Measurements from ENCODE around the gene SHC2.
"Not testable (repeated sequence)": the region's sequence is repeated elsewhere in the genome, so short reads cannot be mapped to it uniquely, and the experiment has no call there.

Gene SHC2

DNA sequence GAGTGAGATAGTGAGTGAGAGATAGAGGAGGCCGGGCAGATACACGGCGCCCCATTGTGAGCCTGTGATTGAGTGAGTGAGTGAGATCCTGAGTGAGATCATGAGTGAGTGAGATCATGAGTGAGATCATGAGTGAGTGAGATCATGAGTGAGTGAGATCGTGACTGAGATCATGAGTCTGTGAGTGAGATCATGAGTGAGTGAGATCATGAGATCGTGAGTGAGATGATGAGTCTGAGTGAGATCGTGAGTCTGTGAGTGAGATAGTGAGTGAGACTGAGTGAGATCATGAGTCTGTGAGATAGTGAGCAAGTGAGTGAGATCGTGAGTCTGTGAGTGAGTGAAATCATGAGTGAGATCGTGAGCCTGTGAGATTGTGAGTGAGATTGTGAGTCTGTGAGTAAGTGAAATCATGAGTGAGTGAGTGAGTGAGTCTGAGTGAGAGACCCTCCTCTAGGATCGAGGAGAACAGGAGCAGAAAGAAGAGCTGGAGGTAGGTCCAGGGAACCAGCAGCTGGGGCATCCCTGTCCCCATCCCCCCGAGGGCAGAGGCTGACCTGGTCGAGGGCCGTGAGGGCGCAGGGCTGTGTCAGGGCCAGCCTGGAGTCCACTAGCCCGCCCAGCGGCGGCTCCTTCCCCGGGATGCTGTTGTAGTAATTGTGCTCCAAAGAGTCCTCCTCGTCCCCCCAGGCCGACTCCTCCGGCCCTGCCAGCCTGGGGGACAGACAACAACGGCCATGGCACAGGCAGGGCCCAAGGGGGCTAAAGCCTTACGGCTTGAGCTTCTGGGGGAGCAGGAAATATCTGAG, 26.5 kb downstream of the SHC2 start:
- no peak for DNase-seq (ENCODE audit: low read depth in 1 of 2, low spot score in 1 of 2)
- TF ChIP-seq JUND (IDR thresholded peaks at IDR 0.05; ENCODE audit: low read depth), result no peak
- in situ Hi-C loops (cut with HindIII; ENCODE audit: low pct_unique_long_range_greater_than_20kb, low sequenced_read_pairs), result no loop called here

DNA sequence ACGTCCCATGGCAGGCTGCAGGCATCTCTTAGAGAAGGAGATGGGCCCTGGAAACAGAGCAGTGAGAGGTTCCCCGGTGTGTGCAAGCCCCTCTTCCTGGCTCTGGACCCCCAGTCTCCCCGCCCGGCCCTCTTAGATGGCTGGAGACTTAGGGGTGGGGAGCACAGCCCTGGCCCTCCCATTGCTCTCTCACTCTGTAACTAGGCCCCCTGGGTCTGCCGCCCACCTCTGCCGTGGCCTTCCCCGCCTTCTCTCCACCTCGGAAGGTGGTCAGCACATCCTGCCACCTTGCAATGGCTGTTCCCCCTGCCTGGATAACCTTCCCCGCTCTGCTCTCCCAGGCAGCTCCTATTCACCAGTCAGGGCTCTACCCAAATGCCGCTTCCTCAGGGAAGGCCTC, 30.1 kb downstream of the SHC2 start:
- in situ Hi-C loops (cut with HindIII; ENCODE audit: low pct_unique_long_range_greater_than_20kb, low sequenced_read_pairs), result no loop called here
- no peak for TF ChIP-seq JUND (IDR thresholded peaks at IDR 0.05; ENCODE audit: low read depth)

GRCh38 chr19:428149-428548, 32.7 kb downstream of the SHC2 start:
- no peak for TF ChIP-seq JUND (IDR thresholded peaks at IDR 0.05; ENCODE audit: low read depth)
- in situ Hi-C loops (cut with HindIII; ENCODE audit: low pct_unique_long_range_greater_than_20kb, low sequenced_read_pairs), result no loop called here
- DNase-seq (ENCODE audit: low read depth in 1 of 2, low spot score in 1 of 2), result no peak

More for the DNA sequence above, 30.1 kb downstream of the SHC2 start:
- no peak for DNase-seq (ENCODE audit: low read depth in 1 of 2, low spot score in 1 of 2)

DNA sequence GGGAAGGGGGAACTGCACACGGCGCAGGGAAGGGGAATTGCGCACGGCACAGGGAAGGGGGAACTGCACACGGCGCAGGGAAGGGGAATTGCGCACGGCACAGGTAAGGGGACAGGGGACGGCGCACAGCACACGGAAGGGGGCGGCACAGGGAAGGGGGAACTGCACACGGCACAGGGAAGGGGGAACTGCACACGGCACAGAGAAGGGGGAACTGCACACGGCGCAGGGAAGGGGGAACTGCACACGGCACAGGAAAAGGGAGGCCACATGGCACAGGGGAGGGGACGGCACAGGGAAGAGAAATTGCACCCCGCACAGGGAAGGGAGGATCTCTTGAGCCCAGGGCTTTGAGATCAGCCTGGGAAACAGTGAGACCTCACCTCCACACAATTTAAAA, 33.2 kb downstream of the SHC2 start:
- DNase-seq (ENCODE audit: low read depth in 1 of 2, low spot score in 1 of 2); in situ Hi-C loops (cut with HindIII; ENCODE audit: low pct_unique_long_range_greater_than_20kb, low sequenced_read_pairs): not testable (repeated sequence)

DNA sequence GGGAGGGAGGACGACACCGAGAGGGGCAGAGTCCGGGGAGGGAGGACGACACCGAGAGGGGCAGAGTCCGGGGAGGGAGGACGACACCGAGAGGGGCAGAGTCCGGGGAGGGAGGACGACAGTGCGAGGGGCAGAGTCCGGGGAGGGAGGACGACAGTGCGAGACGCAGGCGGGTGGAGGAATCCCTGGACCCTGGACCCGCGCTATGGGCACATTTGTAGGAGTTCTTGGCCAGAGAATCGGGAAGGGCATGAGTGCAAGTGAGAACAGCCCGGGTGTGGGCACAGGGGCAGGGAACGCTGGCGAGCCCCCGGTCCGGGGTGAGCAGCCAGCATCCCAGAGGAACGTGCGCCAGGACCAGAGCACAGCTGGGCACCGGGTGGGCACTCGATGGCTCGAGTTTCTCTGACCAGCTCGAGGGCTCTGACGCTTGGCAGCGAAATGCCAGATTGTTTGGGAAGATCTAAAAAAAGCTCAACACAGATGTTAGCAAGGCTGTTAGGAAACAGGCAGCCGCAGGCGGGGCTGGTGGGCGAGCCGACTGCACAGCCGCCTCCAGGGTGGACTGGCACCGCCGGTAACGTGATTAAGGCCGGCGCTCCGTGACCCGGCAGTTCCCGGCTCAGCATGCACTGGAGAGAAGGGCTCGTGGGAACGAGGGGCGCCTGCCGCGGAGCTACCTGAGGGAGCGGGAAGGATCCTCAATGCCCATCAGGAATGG, 33.9 kb downstream of the SHC2 start:
- no peak for TF ChIP-seq JUND (IDR thresholded peaks at IDR 0.05; ENCODE audit: low read depth)
- DNase-seq (ENCODE audit: low read depth in 1 of 2, low spot score in 1 of 2), result no peak
- in situ Hi-C loops (cut with HindIII; ENCODE audit: low pct_unique_long_range_greater_than_20kb, low sequenced_read_pairs), result no loop called here

DNA sequence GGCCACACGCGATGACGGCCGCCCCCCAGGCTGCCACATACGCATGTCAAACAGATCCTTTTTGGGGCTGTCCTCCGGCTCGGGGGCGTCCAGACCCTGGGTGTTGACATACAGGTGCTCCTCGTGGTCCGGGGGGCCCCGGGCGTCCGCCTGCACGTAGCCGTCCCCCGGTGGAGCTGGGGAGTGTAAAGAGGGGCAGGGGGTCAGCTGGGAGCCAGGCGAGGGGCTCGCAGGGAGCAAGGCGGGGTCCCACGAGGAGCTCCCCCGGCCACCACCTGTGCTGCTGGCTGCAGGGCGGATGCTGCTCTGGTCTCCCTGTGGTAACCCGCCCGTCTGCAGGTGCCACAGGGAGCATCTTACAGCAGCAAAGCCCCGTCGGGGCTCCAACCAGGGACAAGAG, 35.8 kb downstream of the SHC2 start:
- DNase-seq (ENCODE audit: low read depth in 1 of 2, low spot score in 1 of 2), result no peak
- in situ Hi-C loops (cut with HindIII; ENCODE audit: low pct_unique_long_range_greater_than_20kb, low sequenced_read_pairs), result no loop called here
- no peak for TF ChIP-seq JUND (IDR thresholded peaks at IDR 0.05; ENCODE audit: low read depth)

- in situ Hi-C loops (cut with HindIII; ENCODE audit: low pct_unique_long_range_greater_than_20kb, low sequenced_read_pairs), result no loop called here
- no peak for TF ChIP-seq JUND (IDR thresholded peaks at IDR 0.05; ENCODE audit: low read depth)
- DNase-seq (ENCODE audit: low read depth in 1 of 2, low spot score in 1 of 2), result no peak
Observed at GRCh38 chr19:424546-424945, 36.3 kb downstream of the SHC2 start.

DNA sequence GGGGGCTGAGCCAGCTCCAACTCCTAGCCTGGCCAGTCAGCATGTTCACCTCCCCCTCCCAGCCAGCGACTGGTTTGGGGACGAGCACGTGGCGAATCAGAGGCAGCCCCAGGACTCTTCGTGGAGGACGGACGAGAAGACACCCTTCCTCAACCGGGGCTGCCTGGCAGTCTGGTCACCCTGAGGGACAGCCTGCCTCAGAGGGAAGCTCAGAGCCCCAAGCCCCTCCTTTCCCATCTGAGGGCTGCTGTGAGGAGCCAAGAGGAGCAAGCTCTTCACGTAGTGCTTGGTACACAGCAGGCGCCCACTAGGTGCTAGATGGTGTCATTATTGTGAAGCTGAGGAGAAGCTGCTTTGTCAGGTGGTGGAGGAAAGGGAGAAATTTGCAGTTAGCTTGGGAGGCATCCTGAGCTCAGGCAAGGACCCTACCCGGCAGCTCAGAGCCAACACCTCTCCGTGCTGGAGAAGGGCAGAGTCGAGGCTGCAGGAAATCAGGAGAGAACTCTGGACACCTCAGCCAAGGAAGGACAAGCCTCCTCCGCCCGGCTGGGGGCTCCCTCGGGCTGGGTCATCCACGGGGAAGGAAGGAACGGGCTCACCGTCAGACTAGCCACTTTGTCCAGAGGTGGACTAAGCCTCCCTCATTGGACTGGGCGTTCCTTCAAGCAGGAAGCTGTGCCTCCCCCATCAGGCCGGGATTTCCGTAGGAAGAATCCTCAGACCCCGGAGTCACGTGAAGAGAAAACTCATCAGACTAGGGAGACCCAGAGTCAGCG, 37.0 kb downstream of the SHC2 start:
- in situ Hi-C loops (cut with HindIII; ENCODE audit: low pct_unique_long_range_greater_than_20kb, low sequenced_read_pairs), result no loop called here
- no peak for DNase-seq (ENCODE audit: low read depth in 1 of 2, low spot score in 1 of 2)
- TF ChIP-seq JUND (IDR thresholded peaks at IDR 0.05; ENCODE audit: low read depth), result no peak

GRCh38 chr19:422917-423226, 38.0 kb downstream of the SHC2 start:
- DNase-seq (ENCODE audit: low read depth in 1 of 2, low spot score in 1 of 2); in situ Hi-C loops (cut with HindIII; ENCODE audit: low pct_unique_long_range_greater_than_20kb, low sequenced_read_pairs): not testable (repeated sequence)

- no peak for TF ChIP-seq JUND (IDR thresholded peaks at IDR 0.05; ENCODE audit: low read depth)
- in situ Hi-C loops (cut with HindIII; ENCODE audit: low pct_unique_long_range_greater_than_20kb, low sequenced_read_pairs), result no loop called here
- DNase-seq (ENCODE audit: low read depth in 1 of 2, low spot score in 1 of 2), result no peak
Observed at GRCh38 chr19:422213-422916, 38.5 kb downstream of the SHC2 start.

DNA sequence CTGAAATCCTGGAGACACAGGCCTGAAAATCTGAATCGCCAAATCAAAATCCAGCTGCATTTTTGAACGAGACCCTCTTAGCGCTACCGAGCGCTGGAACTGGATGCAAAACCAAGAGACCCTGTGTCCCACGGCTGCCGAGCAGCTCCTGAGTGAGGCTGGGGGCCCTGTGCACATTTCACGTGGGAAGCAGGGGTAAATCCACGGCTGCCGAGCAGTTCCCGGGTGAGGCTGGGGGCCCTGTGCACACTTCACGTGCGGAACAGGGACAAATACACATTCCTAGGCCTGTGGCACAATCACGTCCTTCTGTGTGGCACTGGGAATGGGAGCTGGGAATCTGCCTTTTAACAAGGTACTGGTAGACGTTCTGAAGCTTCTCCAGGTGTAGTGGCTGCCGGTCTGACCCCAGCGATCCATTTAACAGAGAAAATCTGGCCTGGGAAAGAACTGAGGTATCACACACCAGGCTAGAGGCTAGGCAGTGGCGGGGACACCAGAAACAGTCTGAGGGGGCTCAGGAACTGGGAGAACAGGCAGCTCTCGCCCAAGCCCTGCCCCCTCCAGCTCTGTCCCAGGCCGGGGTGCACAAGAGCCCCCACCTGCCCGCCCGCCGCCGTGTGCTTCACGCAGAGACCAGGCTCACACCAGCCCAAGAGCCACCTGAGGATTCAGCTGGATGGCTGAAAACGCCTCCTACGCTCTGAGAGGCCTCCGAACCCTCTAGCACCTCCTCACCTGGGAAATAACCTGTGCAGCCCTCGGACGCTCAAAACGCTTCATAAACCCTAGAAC, 40.9 kb downstream of the SHC2 start:
- no peak for DNase-seq (ENCODE audit: low read depth in 1 of 2, low spot score in 1 of 2)
- TF ChIP-seq JUND (IDR thresholded peaks at IDR 0.05; ENCODE audit: low read depth), result no peak
- in situ Hi-C loops (cut with HindIII; ENCODE audit: low pct_unique_long_range_greater_than_20kb, low sequenced_read_pairs), result no loop called here

Data from T47D (cell line).